Stimulated activated CD8-positive, alpha-beta memory T cell treated with anti-CD3 and anti-CD28 coated beads, Interleukin-15, amount 100 ng/mL, for 1 hour (primary cell): ENCODE results near the gene CASTOR2.
"Not testable (repeated sequence)": the region's sequence is repeated elsewhere in the genome, so short reads cannot be mapped to it uniquely, and the experiment has no call there.

ENCODE experiments used
- DNase-seq: peaks from one replicate; pipeline ENCODE4 v3.0.0-alpha.2; 2020; ENCODE audit warnings: low read depth

The CASTOR2 gene

DNA sequence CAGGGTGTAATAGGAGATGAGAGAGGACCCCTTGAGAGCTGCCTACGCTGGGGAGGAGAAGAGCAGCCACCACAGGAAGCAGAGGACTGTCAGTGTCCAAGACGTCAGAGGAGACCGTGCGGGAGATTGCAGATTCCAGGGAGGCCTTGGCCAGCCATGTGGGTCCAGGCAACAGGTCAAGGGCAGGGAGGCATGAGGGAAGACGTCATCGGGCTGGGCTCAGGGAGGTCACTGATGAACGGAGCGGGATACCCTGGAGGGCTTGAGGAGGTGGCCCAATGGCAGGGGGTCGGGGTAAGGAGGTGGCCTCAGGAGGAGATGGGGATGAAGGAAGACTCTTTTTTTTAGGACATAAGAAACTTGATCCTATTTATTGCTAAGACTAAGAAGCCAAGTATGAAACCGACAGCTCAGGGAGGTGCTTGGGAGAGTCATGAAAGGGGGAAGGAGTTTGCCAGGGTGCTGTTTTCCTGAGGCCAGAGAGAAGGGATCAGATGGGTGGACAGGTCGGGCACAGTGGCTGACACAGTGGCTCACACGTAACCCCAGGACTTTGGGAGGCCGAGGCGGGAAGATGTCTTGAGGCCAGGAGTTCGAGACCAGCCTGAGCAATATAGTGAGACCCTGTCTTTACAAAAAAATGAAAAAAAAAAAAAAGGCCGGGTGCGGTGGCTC is 30.5 kb downstream of the CASTOR2 start:
- not testable (repeated sequence) for DNase-seq

GRCh38 chr7:74996361-74996760 is 31.9 kb downstream of the CASTOR2 start:
- not testable (repeated sequence) for DNase-seq

GRCh38 chr7:74997811-74998210 is 33.3 kb downstream of the CASTOR2 start:
- DNase-seq = not testable (repeated sequence)

GRCh38 chr7:75001356-75001755 is 36.9 kb downstream of the CASTOR2 start:
- DNase-seq = not testable (repeated sequence)

- DNase-seq = no peak
Measured at GRCh38 chr7:75010036-75010435, 45.5 kb downstream of the CASTOR2 start.

GRCh38 chr7:75017832-75018231 is 53.3 kb downstream of the CASTOR2 start:
- DNase-seq = no peak

DNA sequence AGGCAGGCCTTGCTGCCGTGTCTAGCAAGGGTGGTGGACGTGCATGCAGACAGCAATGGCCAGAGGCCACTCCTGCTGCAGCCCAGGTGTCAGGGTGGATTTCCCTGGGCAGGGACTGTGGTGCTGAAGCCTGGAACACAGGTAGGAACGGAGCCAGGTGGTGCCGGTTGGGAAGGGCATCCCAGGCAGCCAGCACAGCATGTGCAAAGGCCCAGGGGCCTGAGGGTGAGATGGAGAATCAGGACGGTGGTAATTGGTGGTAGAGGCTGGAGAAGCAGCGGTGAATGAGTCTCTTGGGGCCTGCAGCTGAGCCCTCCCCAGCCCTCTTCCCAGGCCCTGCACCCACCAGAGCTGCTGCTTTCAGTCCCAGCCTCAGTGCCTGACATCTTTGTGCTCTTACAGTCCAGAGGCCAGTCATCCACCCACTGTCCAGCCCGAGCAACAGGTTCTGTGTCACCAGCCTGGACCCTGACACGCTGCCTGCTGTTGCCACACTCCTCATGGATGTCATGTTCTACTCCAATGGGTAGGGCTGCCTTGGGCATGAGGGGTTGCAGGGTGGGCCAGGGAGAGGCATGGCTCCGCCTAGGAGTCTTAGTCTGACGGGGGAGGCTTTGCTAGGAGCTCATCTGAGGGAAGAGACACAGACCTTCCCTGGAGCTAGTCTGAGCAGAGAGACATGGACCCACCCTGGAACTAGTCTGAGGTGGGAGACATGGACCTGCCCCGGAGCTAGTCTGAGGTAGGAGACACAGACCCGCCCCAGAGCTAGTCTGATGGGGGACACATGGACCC is 54.3 kb downstream of the CASTOR2 start:
- DNase-seq = no peak

DNA sequence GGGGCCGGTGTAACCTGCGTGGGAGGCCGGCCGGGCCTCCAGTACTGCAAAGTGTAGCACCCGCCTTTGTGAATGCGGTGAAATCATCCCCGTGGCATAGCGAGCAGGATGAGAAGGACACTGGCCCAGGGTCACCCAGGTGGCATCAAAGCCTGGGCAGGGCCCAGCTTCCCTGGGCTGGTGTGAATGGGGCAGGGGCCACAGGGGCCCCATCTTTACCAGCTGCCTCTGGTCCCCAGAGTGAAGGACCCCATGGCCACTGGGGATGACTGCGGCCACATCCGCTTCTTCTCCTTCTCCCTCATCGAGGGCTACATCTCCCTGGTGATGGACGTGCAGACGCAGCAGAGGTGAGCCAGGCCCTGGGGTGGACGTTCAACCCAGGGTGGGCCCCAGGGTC is 55.3 kb downstream of the CASTOR2 start:
- DNase-seq = no peak

DNA sequence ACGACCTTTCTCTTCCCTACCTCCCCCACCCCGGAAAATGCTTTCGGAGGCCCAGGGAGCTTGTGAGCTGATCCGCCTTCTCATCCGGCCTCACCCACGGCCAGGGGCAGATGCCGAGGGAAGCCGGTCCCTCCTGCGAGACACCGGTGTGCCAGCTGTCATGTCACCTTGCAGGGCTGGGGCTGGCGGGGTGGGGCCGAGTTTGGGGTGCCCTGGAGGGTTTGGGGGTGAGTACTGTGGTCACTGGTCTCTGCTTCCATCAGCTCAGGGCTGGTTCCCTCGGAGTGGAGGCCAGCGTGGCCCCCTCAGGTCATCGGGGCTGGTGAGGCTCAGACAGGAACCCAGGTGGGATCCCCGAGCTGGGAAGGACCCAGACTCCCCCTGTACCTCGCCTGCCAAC is 60.4 kb downstream of the CASTOR2 start:
- no peak for DNase-seq

GRCh38 chr7:75028299-75028698 is 63.8 kb downstream of the CASTOR2 start:
- no peak for DNase-seq

- no peak for DNase-seq
Measured at GRCh38 chr7:75033064-75033463, 68.6 kb downstream of the CASTOR2 start.

- DNase-seq = no peak
Measured at GRCh38 chr7:75033826-75034225, 69.3 kb downstream of the CASTOR2 start.

- DNase-seq = no peak
Measured at GRCh38 chr7:75038508-75038907, 74.0 kb downstream of the CASTOR2 start.

GRCh38 chr7:75039166-75039565 is 74.7 kb downstream of the CASTOR2 start:
- DNase-seq = no peak

GRCh38 chr7:75039709-75040108 is 75.2 kb downstream of the CASTOR2 start:
- no peak for DNase-seq

GRCh38 chr7:75040512-75040911 is 76.0 kb downstream of the CASTOR2 start:
- DNase-seq = no peak

- DNase-seq = no peak
Measured at GRCh38 chr7:75042286-75042685, 77.8 kb downstream of the CASTOR2 start.

- no peak for DNase-seq
Measured at GRCh38 chr7:75042831-75043703, 78.6 kb downstream of the CASTOR2 start.

DNA sequence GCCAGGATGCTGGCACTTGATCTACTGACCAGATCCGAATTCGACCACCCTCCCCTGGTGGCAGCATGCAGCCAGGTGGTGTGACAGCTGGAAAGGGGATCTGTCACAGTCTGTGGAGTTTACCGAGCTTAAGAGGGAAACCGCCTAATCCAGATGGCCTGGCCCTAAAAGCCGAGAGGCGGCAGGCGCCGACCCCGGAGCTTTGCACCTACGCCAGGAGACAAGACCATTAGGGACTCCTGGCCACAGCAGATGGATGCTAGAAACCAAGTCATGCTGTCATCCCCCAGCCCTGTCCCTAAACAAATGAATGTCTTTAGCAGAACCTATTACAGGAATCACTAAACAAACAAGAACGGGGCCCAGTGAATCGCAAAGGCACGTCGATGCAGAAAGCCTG is 81.4 kb downstream of the CASTOR2 start:
- DNase-seq = no peak

DNA sequence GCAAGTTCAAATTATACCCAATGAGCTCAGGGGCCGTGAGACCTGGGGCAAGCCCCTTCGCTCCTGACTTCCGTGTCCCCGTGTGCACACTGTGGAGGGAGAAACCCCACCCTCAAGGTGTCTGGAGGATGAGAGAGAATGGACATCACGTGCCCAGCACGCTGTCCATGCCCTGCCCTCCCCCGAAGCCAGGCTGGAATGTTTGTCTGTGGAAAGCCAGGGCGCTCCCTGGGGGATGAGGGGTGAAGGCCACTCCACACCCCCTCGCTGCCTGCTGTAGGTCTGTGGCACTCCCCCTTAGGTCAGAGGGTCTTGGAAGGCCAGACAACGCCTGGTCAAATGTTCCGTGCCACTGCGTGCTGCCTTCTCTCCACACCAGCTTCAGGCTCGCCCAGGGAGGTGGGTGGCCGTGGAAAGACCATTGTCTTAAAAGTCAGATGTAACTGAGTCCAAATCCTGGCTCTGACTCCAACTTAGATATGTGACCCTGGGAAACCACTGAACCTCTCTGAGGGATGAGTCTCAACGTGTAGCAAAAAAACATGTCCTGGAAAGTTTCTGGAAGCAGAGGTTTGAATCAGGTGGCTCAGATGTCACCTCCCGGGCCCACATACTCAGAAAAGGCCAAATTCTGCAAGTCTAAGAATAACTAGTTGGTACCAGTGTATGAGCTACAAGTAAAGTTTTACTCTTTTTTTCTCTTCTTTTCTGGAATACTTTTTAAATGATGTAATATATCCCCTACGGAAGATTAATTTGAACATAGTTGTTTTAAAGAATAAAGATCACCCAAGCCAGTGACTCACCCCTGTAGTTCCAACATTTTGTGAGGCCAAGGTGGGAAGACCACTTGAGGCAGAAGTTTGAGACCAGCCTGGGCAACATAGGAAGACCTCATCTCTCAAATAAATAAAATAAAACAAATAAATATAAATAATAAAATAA is 84.2 kb downstream of the CASTOR2 start:
- no peak for DNase-seq

DNA sequence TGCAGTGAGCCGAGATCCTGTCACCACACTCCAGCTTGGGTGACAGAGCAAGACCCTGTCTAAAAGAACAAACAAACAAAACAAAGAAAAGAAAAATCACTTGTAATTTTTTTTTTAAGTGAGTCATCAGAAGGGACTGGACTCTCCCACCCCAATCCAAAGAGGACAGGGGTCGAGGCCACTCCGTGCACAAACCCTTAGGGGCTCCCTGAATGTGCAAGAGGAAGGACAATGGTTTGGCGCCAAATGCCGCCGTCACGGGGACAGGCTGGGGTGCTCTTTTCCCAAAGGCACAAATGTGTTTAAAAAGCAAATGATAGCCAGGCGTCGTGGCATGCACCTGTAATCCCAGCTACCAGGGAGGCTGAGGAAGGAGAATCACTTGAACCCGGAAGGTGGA is 85.3 kb downstream of the CASTOR2 start:
- DNase-seq = no peak
